PC-3 (cell line): ENCODE measurements around the gene F12. TPM values are rescaled to one million over a fixed set of nuclear protein-coding genes. Genes with fewer than 3 reads are reported as not detected.
A peak's percentile ranks its signal among the peaks of the same experiment; 100 is the strongest.

Source experiments
- ATAC-seq: fragments of 200-7000 bp; cut with Tn5 transposase; 2 replicates; pipeline ENCODE4 v1.9.1; 2020; ENCODE audit warnings: mild to moderate bottlenecking, moderate library complexity
- BruUV-seq: library from RNA; stranded (reverse); fragments of 400-500 nt; replicated peaks from 2 replicates; lab custom pipeline; 2021; lab: Mats Ljungman, UMichigan
- CTCF ChIA-PET: fragments of 300-600 bp; sonication (Branson Sonifier 250); formaldehyde crosslinking; loops from one replicate; lab custom pipeline; 2022; ENCODE audit warnings: antibody characterized with exemption; lab: Charles Lee
- POLR2A ChIA-PET: fragments of 300-600 bp; sonication (Branson Sonifier 250); formaldehyde crosslinking; loops from one replicate; lab custom pipeline; 2022; ENCODE audit warnings: antibody characterized with exemption; ENCODE audit not compliant: unreplicated experiment; lab: Charles Lee
- DNase-seq: peaks from one replicate; pipeline ENCODE4 v3.0.0-alpha.2; 2015
- H2AFZ ChIP-seq: fragments of 300-600 bp; sonication (generic); 2 replicates; pipeline ENCODE4 v1.6.0; 2016; ENCODE audit warnings: antibody characterized with exemption, low read length
- H3F3A ChIP-seq: fragments of 300-600 bp; sonication (generic); one replicate; pipeline ENCODE4 v1.6.0; 2017; ENCODE audit warnings: antibody characterized with exemption, low read length, control low read depth, mild to moderate bottlenecking; ENCODE audit not compliant: unreplicated experiment
- H3K27ac ChIP-seq: fragments of 300-600 bp; sonication (generic); 2 replicates; pipeline ENCODE4 v1.5.1; 2016; ENCODE audit warnings: mild to moderate bottlenecking, low read length
- H3K27me3 ChIP-seq: fragments of 300-600 bp; sonication (generic); 2 replicates; pipeline ENCODE4 v1.6.1; 2016; ENCODE audit warnings: low read length, mixed read lengths
- H3K36me3 ChIP-seq: fragments of 300-600 bp; sonication (generic); 2 replicates; pipeline ENCODE4 v1.6.1; 2016; ENCODE audit warnings: low read depth, mixed run types, low read length, mixed read lengths
- H3K4me1 ChIP-seq: fragments of 300-600 bp; sonication (generic); 2 replicates; pipeline ENCODE4 v1.5.1; 2016; ENCODE audit warnings: low read length; ENCODE audit not compliant: insufficient read depth
- H3K4me2 ChIP-seq: fragments of 300-600 bp; sonication (generic); 2 replicates; pipeline ENCODE4 v1.6.0; 2016; ENCODE audit warnings: low read length
- H3K4me3 ChIP-seq: fragments of 300-600 bp; sonication (generic); 2 replicates; pipeline ENCODE4 v1.5.1; 2016; ENCODE audit warnings: mild to moderate bottlenecking, low read length, mixed read lengths
- H3K79me2 ChIP-seq: fragments of 300-600 bp; sonication (generic); 2 replicates; pipeline ENCODE4 v1.6.1; 2017; ENCODE audit warnings: low read length, mixed read lengths
- H3K9ac ChIP-seq: fragments of 300-600 bp; sonication (generic); 2 replicates; pipeline ENCODE4 v1.6.0; 2016; ENCODE audit warnings: mild to moderate bottlenecking, low read length
- H3K9me2 ChIP-seq: fragments of 300-600 bp; sonication (generic); replicated peaks from 2 replicates; pipeline ENCODE4 v1.6.1; 2016; ENCODE audit warnings: mixed run types, low read length, mixed read lengths
- H3K9me3 ChIP-seq: fragments of 300-600 bp; sonication (generic); 2 replicates; pipeline ENCODE4 v1.6.1; 2016; ENCODE audit warnings: low read length, mixed read lengths
- H4K20me1 ChIP-seq: fragments of 300-600 bp; sonication (generic); 2 replicates; pipeline ENCODE4 v1.6.1; 2016; ENCODE audit warnings: low read length, mixed read lengths
- CTCF ChIP-seq: fragments of 300-600 bp; sonication (generic); conservative IDR thresholded peaks from 2 replicates; pipeline ENCODE4 v1.5.1; 2017; ENCODE audit warnings: antibody characterized with exemption, low read depth, mild to moderate bottlenecking, low read length
- EZH2 ChIP-seq: fragments of 300-600 bp; sonication (generic); IDR thresholded peaks from one replicate; pipeline ENCODE4 v1.6.1; 2017; ENCODE audit warnings: antibody characterized with exemption, mild to moderate bottlenecking, low read length; ENCODE audit not compliant: unreplicated experiment
- EZH2phosphoT487 ChIP-seq: fragments of 300-600 bp; sonication (generic); IDR thresholded peaks from 2 replicates; pipeline ENCODE4 v1.6.1; 2018; ENCODE audit warnings: mild to moderate bottlenecking, antibody characterized with exemption, low read length, borderline replicate concordance
- intact Hi-C: fragments of 100-400 bp; cut with micrococcal nuclease; formaldehyde crosslinking; loops from 2 replicates; pipeline ENCODE4 v1.9.0; 2023
- total RNA-seq: library from RNA; depleted of rRNA; stranded (reverse); fragments of >200 nt; gene quantifications from 2 replicates; pipeline ENCODE4 v1.2.3, GENCODE V29; 2014

Gene F12
- total RNA-seq, 1 experiment from 2014 or later = 36.8 TPM

- Histone ChIP-seq H3K9me3 (no peaks in the 10 kb centered on the region), H3K27me3 (no peaks in the 10 kb centered on the region), H3K4me1 (peaks cover 19% of the 10 kb centered on the region), H3K9ac (peak within 1 kb of the TSS; percentile 90), H3K27ac (peak within 1 kb of the TSS; percentile 72), H3F3A (no peaks in the 10 kb centered on the region), H3K4me3 (peak within 1 kb of the TSS; percentile 75), H4K20me1 (0 out of 2 replicates have a peak, but pooled peaks cover 5% of the 10 kb centered on the region), H3K9me2 (no peaks in the 10 kb centered on the region), H3K79me2 (peaks cover 31% of the 10 kb centered on the region), H2AFZ (peak within 1 kb of the TSS; percentile 74), H3K4me2 (peak within 1 kb of the TSS; percentile 99), H3K36me3 (no peaks in the 10 kb centered on the region)
- POLR2A ChIA-PET = interaction anchor here (0.5 to 1.0 kb wide), 13 partner anchors 15 to 973 kb away, joined by 3 to 16 read pairs (median 6); partner anchors contain the start of gene LMAN2
- intact Hi-C loops = loop anchor here (2.0 kb wide), 3 partner anchors 20 to 28 kb away; partner anchors contain the start of gene PRR7
- TF ChIP-seq EZH2 (no peak), EZH2phosphoT487 (no peak), CTCF (no peak)
- CTCF ChIA-PET = interaction anchor here (0.6 to 2.3 kb wide), 10 partner anchors 19 to 979 kb away, joined by 4 to 32 read pairs (median 8); partner anchors contain the start of gene PRR7
- peak; percentile 8 for ATAC-seq
- no TSS peak for BruUV-seq
- DNase-seq = peak; percentile 42
Measured at GRCh38 chr5:177426566-177427210, 17.3 kb upstream of the F12 start, which contains the start of gene GRK6. GRK6 (plus strand) TSS chr5:177426676; CDS start chr5:177426846, 170 bp downstream.

DNA sequence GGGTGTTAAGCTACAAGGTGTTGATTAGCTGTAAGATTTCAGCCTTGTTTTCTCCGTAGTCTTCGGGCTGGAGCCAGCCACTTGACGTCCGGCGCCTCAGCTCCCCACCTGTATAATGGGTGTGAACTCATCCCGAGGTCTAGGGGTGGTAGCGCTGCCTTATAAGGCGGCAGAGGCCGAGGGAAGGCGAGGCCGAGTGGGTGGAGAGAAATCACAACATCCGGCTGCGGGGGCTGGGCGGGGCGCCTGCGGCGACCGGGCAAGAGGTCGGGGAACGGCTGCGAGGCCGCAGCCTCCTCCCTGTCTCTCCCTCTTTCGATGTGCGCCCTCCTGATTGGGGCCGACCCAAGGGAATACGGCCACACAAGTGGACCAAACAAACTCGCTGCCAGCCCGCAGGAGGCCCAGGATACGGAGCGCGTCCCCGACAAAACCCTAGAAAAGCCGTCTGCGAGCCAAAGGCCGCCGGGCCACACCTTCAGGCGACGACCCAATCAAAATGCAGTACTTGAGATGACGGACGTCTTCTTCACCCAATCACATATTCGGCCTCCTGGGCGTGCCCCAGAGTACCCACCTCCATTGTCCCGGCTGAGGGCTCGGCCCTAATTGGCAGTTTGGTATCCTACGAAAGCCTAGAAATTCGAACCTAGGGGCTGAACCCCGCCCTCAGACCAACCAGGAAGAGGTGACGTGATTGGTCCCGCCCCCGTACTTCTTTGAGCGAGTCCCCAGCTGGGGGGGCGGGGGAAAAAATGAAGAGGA lies 16.6 kb upstream of the F12 start:
- Histone ChIP-seq H3K4me3 (peak overlapping the region; percentile 72), H3K4me1 (peaks cover 19% of the 10 kb centered on the region), H3K27ac (peak overlapping the region; percentile 72), H3K9me2 (no peaks in the 10 kb centered on the region), H3K9me3 (no peaks in the 10 kb centered on the region), H3K36me3 (no peaks in the 10 kb centered on the region), H3F3A (no peaks in the 10 kb centered on the region), H4K20me1 (0 out of 2 replicates have a peak, but pooled peaks cover 5% of the 10 kb centered on the region), H3K9ac (peak overlapping the region; percentile 57), H3K4me2 (peak overlapping the region; percentile 77), H3K79me2 (peaks cover 31% of the 10 kb centered on the region), H3K27me3 (no peaks in the 10 kb centered on the region), H2AFZ (peak overlapping the region; percentile 74)
- BruUV-seq = TSS peak; percentile 93
- TF ChIP-seq EZH2 = no peak
- no peak for TF ChIP-seq CTCF
- no peak for TF ChIP-seq EZH2phosphoT487
- peak; percentile 91 for ATAC-seq
- CTCF ChIA-PET = interaction anchor here (0.6 to 2.3 kb wide), 10 partner anchors 20 to 978 kb away, joined by 4 to 32 read pairs (median 8); partner anchors contain the start of gene PRR7
- intact Hi-C loops = loop anchor here (2.0 kb wide), 3 partner anchors 21 to 29 kb away; partner anchors contain the start of gene PRR7
- POLR2A ChIA-PET = interaction anchor here (0.5 to 1.0 kb wide), 10 partner anchors 16 to 972 kb away, joined by 3 to 16 read pairs (median 7); no protein-coding TSS in a partner anchor
- peak; percentile 100 for DNase-seq
